Hippocampal formation (tissue), 2 donors: ENCODE measurements around the gene SLC35F6.

ENCODE experiments used
- DNase-seq, 2 donors: peaks; one replicate each; lab custom pipeline; 2025; lab: John Stamatoyannopoulos, UW

SLC35F6 gene

GRCh38 chr2:26822877-26823276, 58.8 kb downstream of the SLC35F6 start:
- no peak for DNase-seq
